ENCODE measurements around the gene ST8SIA1. TPM values are rescaled to one million over a fixed set of nuclear protein-coding genes. Genes with fewer than 3 reads are reported as not detected.
"Not testable (repeated sequence)": the region's sequence is repeated elsewhere in the genome, so short reads cannot be mapped to it uniquely, and the experiment has no call there.

The ST8SIA1 gene
- polyA plus RNA-seq (ENCODE audit: insufficient read length in 3 of 3) = 1 to 10 TPM; 5.7 to 6.8 (median 5.7) TPM

GRCh38 chr12:22334410-22335100, at the start of gene ST8SIA1:
ST8SIA1 (minus strand) TSS chr12:22334707; CDS start chr12:22334232, 475 bp downstream.
- DNase-seq (ENCODE audit: low read depth in 3 of 3, low spot score in 2 of 3) = no peak

- DNase-seq (ENCODE audit: low read depth in 3 of 3, low spot score in 2 of 3) = no peak
Observed at GRCh38 chr12:22380031-22380430, 45.5 kb upstream of the ST8SIA1 start.

GRCh38 chr12:22377731-22378496, 43.4 kb upstream of the ST8SIA1 start:
- DNase-seq (ENCODE audit: low read depth in 3 of 3, low spot score in 2 of 3) = no peak

- DNase-seq (ENCODE audit: low read depth in 3 of 3, low spot score in 2 of 3) = not testable (repeated sequence)
Observed at GRCh38 chr12:22376596-22377150, 42.2 kb upstream of the ST8SIA1 start.

- DNase-seq (ENCODE audit: low read depth in 3 of 3, low spot score in 2 of 3) = no peak
Observed at GRCh38 chr12:22374508-22374907, 40.0 kb upstream of the ST8SIA1 start.

- DNase-seq (ENCODE audit: low read depth in 3 of 3, low spot score in 2 of 3) = no peak
Observed at GRCh38 chr12:22372277-22372837, 37.9 kb upstream of the ST8SIA1 start.

- no peak for DNase-seq (ENCODE audit: low read depth in 3 of 3, low spot score in 2 of 3)
Observed at GRCh38 chr12:22366181-22366580, 31.7 kb upstream of the ST8SIA1 start.

GRCh38 chr12:22361785-22362184, 27.3 kb upstream of the ST8SIA1 start:
- no peak for DNase-seq (ENCODE audit: low read depth in 3 of 3, low spot score in 2 of 3)

GRCh38 chr12:22360774-22361173, 26.3 kb upstream of the ST8SIA1 start:
- no peak for DNase-seq (ENCODE audit: low read depth in 3 of 3, low spot score in 2 of 3)

- no peak for DNase-seq (ENCODE audit: low read depth in 3 of 3, low spot score in 2 of 3)
Observed at GRCh38 chr12:22357531-22357930, 23.0 kb upstream of the ST8SIA1 start.

GRCh38 chr12:22356231-22356630, 21.7 kb upstream of the ST8SIA1 start:
- no peak for DNase-seq (ENCODE audit: low read depth in 3 of 3, low spot score in 2 of 3)

GRCh38 chr12:22355011-22355580, 20.6 kb upstream of the ST8SIA1 start:
- DNase-seq (ENCODE audit: low read depth in 3 of 3, low spot score in 2 of 3) = no peak

GRCh38 chr12:22353615-22354325, 19.3 kb upstream of the ST8SIA1 start:
- DNase-seq (ENCODE audit: low read depth in 3 of 3, low spot score in 2 of 3) = no peak

GRCh38 chr12:22350886-22351285, 16.4 kb upstream of the ST8SIA1 start:
- DNase-seq (ENCODE audit: low read depth in 3 of 3, low spot score in 2 of 3) = no peak

GRCh38 chr12:22348208-22348607, 13.7 kb upstream of the ST8SIA1 start:
- no peak for DNase-seq (ENCODE audit: low read depth in 3 of 3, low spot score in 2 of 3)

- DNase-seq (ENCODE audit: low read depth in 3 of 3, low spot score in 2 of 3) = no peak
Observed at GRCh38 chr12:22340143-22340542, 5.6 kb upstream of the ST8SIA1 start.

GRCh38 chr12:22339691-22340090, 5.2 kb upstream of the ST8SIA1 start:
- no peak for DNase-seq (ENCODE audit: low read depth in 3 of 3, low spot score in 2 of 3)

- no peak for DNase-seq (ENCODE audit: low read depth in 3 of 3, low spot score in 2 of 3)
Observed at GRCh38 chr12:22335794-22336166, 1.3 kb upstream of the ST8SIA1 start.

GRCh38 chr12:22333713-22334409, 646 bp downstream of the ST8SIA1 start:
- DNase-seq (ENCODE audit: low read depth in 3 of 3, low spot score in 2 of 3) = no peak

GRCh38 chr12:22333186-22333712, 1.3 kb downstream of the ST8SIA1 start:
- DNase-seq (ENCODE audit: low read depth in 3 of 3, low spot score in 2 of 3) = no peak
